Thoracic aorta (tissue), 2 donors: ENCODE results near the gene ALK. TPM values are rescaled to one million over a fixed set of nuclear protein-coding genes. Genes with fewer than 3 reads are reported as not detected.

Experiments
- ATAC-seq: fragments of 150-250 bp; one replicate; pipeline ENCODE4 v1.8.0; 2017; ENCODE audit warnings: low read depth; ENCODE audit not compliant: insufficient number of reproducible peaks, low FRiP score
- DNase-seq: peaks from one replicate; pipeline ENCODE4 v3.0.0-alpha.2; 2020; ENCODE audit warnings: low spot score
- H3K27ac ChIP-seq, 2 donors: fragments of 200-600 bp; sonication (generic); 1 replicate in 1 of 2; 2 replicates in 1 of 2; pipeline ENCODE4 v1.5.1; 2016; ENCODE audit warnings: mild to moderate bottlenecking in 2 of 2, moderate library complexity in 2 of 2
- H3K27me3 ChIP-seq: fragments of 200-600 bp; sonication (generic); replicated peaks from 2 replicates; pipeline ENCODE4 v1.6.0; 2016; ENCODE audit warnings: mild to moderate bottlenecking; ENCODE audit not compliant: insufficient read depth
- H3K36me3 ChIP-seq: fragments of 200-600 bp; sonication (generic); one replicate; pipeline ENCODE4 v1.5.1; 2016
- H3K4me1 ChIP-seq, 2 donors: fragments of 200-600 bp; sonication (generic); 1 replicate in 1 of 2; 2 replicates in 1 of 2; pipeline versions ENCODE4 v1.5.1 to v1.6.0; 2016; ENCODE audit warnings: low read depth in 2 of 2, mild to moderate bottlenecking in 1 of 2; ENCODE audit not compliant: control insufficient read depth in 1 of 2
- H3K4me3 ChIP-seq: fragments of 200-600 bp; sonication (generic); 2 replicates; pipeline ENCODE4 v1.5.1; 2016; ENCODE audit warnings: mild to moderate bottlenecking
- H3K9me3 ChIP-seq: fragments of 200-600 bp; sonication (generic); 2 replicates; pipeline ENCODE4 v1.5.1; 2016
- total RNA-seq, 2 donors: library from RNA; depleted of rRNA; stranded (reverse); fragments of >200 nt; gene quantifications; one replicate each; pipeline versions ENCODE4 v1.1.0 to v1.2.3, GENCODE V29; 2016
- TF ChIP-seq, protein P1 (sequence below): fragments of 200-600 bp; sonication (generic); IDR thresholded peaks from one replicate; pipeline ENCODE4 v1.5.1; 2019; ENCODE audit warnings: antibody characterized with exemption

Gene ALK
- total RNA-seq, 2 donors from 2014 or later, result 2.0 TPM; not detected in 1

DNA sequence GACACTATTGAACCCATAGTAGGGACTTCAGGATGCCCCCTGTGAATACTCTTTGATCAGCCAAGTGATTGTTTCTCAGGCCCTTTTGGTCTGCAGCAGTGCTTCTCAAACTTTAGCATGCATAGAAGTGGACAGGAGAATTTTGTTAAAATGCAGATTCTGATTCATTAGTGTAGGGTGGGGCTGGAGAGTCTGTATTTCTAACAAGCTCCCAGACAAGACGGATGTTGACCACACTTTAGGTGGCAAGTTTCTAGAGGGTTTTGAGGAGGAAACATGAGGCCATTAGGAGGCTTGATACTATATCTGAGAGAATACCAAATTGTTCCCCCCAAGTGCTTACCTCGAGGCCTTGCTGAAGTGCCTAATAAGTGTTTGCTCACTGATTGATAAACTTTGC lies 488.3 kb downstream of the ALK start:
- TF ChIP-seq, protein P1, sequence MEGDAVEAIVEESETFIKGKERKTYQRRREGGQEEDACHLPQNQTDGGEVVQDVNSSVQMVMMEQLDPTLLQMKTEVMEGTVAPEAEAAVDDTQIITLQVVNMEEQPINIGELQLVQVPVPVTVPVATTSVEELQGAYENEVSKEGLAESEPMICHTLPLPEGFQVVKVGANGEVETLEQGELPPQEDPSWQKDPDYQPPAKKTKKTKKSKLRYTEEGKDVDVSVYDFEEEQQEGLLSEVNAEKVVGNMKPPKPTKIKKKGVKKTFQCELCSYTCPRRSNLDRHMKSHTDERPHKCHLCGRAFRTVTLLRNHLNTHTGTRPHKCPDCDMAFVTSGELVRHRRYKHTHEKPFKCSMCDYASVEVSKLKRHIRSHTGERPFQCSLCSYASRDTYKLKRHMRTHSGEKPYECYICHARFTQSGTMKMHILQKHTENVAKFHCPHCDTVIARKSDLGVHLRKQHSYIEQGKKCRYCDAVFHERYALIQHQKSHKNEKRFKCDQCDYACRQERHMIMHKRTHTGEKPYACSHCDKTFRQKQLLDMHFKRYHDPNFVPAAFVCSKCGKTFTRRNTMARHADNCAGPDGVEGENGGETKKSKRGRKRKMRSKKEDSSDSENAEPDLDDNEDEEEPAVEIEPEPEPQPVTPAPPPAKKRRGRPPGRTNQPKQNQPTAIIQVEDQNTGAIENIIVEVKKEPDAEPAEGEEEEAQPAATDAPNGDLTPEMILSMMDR, result no peak
- DNase-seq, result no peak

DNA sequence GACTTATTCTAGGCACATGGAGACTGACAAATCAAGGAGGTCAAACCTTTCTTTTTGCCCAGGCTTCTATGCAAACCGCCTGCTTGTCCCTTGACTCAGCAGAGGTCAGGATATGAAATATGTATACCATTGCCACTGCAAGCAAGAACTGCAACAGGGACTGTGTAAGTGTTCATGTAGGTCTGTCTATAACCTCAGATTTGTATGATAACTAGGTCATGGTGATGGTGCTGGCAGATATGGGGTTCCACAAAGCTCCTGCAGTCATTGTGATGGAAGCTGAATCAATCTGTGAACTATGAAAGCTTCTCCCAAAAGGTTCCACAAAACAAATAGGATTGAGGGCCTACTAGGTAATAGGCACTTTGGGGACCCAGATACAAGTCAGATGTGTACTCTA lies 489.9 kb downstream of the ALK start:
- TF ChIP-seq, protein P1, result no peak
- Histone ChIP-seq H3K27ac (no peak overlapping the region), H3K27me3 (no peaks in the 10 kb centered on the region), H3K4me3 (no peak overlapping the region), H3K4me1 (no peaks in the 10 kb centered on the region), H3K9me3 (no peaks in the 10 kb centered on the region), H3K36me3 (no peaks in the 10 kb centered on the region)
- ATAC-seq, result no peak
- no peak for DNase-seq

More for the DNA sequence above, 488.3 kb downstream of the ALK start:
- no peak for ATAC-seq
- no peaks in the 10 kb centered on the region for H3K4me1 ChIP-seq
- H3K4me3 ChIP-seq, result no peak overlapping the region
- H3K27me3 ChIP-seq, result no peaks in the 10 kb centered on the region
- no peaks in the 10 kb centered on the region for H3K36me3 ChIP-seq
- no peak overlapping the region for H3K27ac ChIP-seq
- H3K9me3 ChIP-seq, result no peaks in the 10 kb centered on the region

DNA sequence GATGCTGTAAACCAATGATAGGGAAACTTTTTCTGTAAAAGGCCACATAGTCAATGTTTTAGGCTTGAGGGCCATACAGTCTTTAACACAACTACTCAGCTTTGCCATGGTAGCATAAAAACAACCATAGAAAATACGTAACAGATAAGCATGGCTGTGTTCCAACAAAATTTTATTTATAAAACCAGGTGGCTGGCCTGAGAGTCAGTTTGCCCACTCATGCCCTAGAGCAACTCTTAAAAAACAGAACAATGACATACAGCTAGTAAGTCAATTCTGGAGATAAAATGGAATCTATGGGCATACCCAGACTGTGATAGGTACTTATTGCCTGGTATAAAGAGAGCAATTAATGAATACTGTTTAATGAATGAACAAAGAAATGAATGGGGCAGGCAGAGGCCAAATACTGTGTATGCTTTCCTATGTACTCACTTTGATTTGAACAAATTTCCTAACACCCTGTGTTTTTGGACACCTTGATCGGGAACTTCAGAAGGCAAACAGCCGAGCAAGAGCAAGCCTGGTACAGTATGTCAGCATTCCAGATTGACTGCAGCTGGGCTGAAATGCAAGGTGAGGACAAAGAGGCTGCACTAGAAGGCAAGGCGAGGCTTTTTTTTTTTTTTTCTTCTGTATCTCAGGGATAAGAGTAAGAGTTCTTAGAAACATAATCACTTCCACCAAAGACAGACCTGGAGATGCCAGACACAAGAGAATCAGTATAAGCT lies 490.8 kb downstream of the ALK start:
- Histone ChIP-seq H3K4me3 (no peak overlapping the region), H3K27ac (no peak overlapping the region), H3K4me1 (no peaks in the 10 kb centered on the region), H3K36me3 (no peaks in the 10 kb centered on the region), H3K27me3 (no peaks in the 10 kb centered on the region), H3K9me3 (no peaks in the 10 kb centered on the region)
- ATAC-seq, result no peak
- no peak for DNase-seq
- TF ChIP-seq, protein P1, result no peak

DNA sequence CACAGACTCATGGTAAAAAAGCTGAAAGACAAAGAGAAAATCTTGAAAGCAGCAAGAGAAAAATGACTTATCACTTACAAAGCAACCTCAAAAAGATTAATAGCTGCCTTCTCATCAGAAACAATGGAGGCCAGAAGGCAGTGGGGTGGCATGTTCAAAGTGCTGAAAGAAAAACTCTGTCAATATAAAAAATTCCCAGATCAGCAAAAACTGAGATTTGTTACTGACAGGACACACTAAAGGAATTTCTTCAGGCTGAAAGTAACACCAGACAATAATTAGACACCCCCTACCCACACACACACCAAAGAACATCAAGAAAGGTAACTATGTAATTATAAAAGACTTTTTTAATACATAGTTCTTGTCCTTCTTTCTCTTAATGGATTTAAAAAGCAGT lies 495.0 kb downstream of the ALK start:
- no peaks in the 10 kb centered on the region for H3K27me3 ChIP-seq
- H3K9me3 ChIP-seq, result no peaks in the 10 kb centered on the region
- no peak overlapping the region for H3K4me3 ChIP-seq
- no peak for ATAC-seq
- H3K36me3 ChIP-seq, result no peaks in the 10 kb centered on the region
- DNase-seq, result no peak
- no peaks in the 10 kb centered on the region for H3K4me1 ChIP-seq
- H3K27ac ChIP-seq, result no peak overlapping the region
- TF ChIP-seq, protein P1, result no peak

DNA sequence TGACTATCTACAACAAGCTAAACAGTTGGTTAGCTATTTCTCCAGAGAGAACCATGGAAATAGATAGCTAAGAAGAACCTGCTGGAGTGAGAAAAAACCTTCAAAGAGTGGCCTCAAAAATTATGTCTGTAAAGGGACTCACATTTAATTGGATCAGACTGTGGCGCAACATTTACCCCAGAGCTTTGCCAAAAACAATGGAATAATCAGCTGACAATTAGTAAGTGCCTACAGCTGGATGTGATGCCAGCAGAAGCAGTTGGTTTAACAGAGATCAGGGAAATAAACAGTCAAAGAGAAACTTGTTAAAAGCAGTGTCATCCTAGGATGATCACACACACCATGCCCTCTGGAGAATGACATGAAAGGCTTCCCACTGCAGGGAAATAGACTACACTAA lies 495.5 kb downstream of the ALK start:
- Histone ChIP-seq H3K27me3 (no peaks in the 10 kb centered on the region), H3K9me3 (no peaks in the 10 kb centered on the region)

More for the DNA sequence above, 495.5 kb downstream of the ALK start:
- TF ChIP-seq, protein P1, result no peak
- no peaks in the 10 kb centered on the region for H3K36me3 ChIP-seq
- H3K4me3 ChIP-seq, result no peak overlapping the region
- DNase-seq (no peak), ATAC-seq (no peak)
- H3K4me1 ChIP-seq, result no peaks in the 10 kb centered on the region
- H3K27ac ChIP-seq, result no peak overlapping the region
